ENCODE data around the gene TMEM150A.

- TF ChIP-seq CTCF (IDR thresholded peaks at IDR 0.05), result no peak
- TF ChIP-seq POLR2A (IDR thresholded peaks at IDR 0.05), result no peak
- no peak for TF ChIP-seq EP300 (IDR thresholded peaks at IDR 0.05)
Observed at GRCh38 chr2:85580206-85580605, 22.3 kb downstream of the TMEM150A start.

Measured in tibial nerve (tissue), 4 donors.